HG03460 (cell line): ENCODE measurements around the gene KIF21B.

ENCODE experiments used
- ATAC-seq: cut with Tn5 transposase; IDR thresholded peaks from one replicate; pipeline ENCODE4 v1.9.1; 2021; ENCODE audit not compliant: unreplicated experiment

The KIF21B gene

DNA sequence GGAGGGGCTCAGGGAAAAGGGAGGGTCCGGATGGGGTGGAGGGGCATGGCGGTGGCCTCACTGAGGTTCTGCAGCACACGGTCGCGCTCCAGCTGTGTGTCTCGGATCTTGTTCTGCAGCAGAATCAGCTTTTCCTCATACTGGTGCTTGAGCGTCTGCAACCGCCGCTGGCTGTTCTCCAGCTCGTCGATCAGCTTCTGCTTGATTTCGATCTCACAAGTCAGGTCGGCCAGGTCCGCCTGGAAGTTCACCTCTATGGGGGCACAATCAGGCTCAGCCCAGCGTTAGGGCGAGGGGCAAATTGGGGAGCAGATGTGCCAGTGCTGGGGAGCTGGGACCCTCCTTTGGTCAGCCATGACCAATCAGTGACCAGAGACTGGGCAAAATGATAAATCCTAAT, 25.2 kb downstream of the KIF21B start:
- ATAC-seq: no peak

DNA sequence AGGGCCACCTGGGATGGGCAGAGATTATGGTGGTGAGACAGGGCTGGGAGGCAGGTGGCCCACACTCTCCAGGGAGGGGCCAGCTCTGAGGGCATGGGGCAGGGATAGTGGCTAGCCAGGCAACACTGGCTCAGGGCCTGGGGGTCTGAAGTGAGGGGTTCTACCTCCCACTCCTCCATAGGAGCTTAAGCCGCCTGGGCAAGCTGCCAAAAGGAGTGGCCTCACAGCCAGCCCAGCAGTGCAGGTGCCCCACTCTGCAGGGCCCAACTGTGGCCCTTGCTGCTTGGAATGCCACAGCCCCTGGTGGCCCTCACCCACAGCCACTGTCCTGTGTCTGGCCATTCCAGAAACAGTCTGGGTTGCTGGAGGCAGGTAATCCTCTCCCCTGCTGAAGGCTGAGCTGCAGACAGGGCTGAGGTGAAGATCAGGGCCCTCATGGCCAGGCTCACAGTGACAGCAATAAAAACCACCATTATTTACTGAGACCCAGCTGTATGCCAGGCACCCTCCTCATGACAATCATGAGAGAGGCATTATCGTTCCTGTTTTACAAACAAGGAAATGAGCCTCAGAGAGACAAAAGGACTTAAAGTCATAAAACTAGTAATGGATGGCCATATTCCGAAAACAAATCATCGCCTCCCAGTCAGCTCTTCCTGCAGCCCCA, 31.0 kb downstream of the KIF21B start:
- ATAC-seq: no peak

DNA sequence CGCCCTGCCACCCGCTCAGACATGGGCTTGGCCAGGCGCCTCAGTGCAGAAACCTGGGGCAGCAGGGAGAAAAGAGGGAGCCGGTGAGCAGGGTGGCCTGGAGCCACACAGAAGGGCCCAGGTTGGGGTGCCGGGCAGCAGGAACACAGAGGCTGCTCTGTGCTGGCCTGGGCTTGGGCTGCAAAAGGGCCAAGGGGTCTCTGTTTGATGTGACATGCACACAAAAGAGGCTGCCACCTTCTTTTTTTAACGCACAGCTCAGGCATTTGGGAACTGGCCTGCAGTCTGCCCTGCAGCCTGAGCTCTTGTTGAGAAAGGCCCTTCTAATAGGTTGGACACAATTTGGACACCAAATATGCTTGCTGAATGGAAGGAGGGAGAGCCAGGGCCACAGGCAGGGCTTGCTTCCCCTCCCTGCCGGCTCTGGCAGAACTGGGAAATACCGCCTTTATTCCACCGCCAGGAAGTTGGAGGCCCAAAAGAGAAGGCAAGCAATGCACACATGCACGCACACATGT, 32.4 kb downstream of the KIF21B start:
- ATAC-seq: no peak

DNA sequence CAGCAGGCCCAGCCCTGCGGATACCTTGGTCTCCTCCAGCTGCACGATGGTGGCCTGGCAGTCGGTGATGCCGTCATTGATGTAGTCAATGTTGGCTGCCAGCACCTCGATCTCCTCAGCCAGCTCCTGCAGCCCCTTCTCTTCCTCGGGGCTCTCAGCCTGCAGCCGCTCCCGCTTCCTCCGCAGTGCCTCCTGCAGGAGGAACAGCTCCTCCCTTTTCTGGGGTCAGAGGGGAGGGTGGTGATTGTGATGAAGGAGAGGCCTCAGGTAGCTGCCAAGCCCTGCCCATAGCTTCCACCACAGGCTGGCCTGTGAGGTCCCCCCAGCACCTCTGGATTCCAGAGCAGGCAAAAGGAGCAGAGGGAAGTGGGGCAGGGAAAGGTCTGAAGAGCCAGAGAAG, 33.4 kb downstream of the KIF21B start:
- no peak for ATAC-seq

DNA sequence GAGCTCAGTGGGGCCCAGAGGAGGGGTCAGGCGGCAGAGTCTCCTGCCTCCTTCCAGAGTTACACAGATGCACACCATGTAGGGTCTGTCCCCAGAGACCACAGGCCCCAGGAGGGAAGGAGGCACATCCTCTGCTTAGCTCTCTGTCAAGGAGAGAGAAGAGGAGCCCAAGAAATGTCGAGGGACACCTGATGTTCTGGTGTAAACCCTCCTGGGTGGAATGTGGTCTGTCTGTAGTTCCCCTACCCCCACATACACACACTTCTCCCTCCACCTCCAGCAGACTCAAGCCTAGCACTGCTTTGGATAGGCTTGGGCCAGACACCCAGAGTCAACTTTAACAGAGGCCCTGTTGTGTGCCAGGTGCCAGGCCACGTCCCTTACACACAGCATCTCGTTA, 34.2 kb downstream of the KIF21B start:
- ATAC-seq: no peak

DNA sequence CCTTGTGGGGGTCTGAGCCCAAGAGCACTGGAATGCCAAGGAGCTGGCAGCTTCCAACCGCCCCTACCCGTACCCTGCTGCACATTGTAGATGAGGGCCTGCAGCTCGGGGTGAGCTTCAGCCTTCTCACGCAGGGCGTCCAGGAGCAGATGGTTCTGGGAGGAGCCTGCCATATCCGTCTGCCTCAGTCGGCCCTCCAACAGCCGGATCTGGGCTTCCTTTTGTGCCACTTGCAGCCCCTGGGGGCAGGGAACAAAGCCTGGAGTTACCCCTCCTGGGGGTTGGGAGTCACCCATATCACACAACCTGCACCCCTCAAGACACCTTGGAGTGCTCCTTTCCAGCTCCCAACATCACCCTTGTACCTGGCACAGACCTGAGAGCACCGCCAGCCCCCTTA, 34.8 kb downstream of the KIF21B start:
- no peak for ATAC-seq

DNA sequence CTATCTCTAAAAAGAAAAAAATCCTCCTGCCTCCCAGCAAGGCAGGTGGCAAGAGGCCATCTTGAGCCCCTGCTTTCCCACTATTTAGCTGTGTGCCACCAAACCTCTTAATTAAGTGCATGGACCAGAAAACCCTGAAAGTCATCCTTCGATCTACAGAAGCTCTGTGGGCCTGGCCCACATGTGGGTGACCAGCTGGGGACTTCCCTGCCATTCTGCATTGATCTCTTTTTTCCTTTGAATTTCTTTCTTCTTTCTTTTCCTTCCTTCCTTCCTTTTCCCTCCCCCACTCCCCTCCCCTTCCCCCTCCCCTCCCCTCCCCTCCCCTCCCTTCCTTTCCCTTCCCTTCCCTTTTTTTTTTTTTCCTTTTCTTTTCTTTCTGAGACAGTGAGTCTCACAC, 38.0 kb downstream of the KIF21B start:
- ATAC-seq: no peak

DNA sequence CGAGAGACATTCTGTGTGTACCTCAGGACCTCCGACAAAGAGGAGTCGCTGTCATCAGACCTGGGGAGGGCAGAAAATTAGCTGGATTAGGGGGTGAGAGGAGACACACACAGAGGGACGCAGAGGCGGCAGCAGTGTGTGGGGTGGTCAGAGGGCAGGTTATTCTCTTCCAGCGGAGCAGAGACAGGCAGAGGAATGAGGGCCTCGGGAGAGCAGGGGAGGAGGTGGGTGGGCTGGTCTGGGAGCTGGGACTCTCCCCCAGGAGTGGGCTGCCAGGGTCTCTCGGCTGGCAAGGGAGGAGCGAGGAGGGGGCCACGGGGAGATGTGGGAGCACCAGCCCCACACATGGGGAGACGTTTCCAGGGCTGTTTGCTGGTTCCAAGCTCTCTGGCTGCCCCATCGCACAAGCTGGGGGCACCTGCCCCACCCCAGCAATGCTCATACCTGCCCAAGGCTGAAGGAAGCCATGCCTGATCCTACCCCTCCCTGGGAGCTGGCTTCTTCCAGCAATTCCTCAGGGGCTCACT, 40.4 kb downstream of the KIF21B start:
- ATAC-seq: no peak

DNA sequence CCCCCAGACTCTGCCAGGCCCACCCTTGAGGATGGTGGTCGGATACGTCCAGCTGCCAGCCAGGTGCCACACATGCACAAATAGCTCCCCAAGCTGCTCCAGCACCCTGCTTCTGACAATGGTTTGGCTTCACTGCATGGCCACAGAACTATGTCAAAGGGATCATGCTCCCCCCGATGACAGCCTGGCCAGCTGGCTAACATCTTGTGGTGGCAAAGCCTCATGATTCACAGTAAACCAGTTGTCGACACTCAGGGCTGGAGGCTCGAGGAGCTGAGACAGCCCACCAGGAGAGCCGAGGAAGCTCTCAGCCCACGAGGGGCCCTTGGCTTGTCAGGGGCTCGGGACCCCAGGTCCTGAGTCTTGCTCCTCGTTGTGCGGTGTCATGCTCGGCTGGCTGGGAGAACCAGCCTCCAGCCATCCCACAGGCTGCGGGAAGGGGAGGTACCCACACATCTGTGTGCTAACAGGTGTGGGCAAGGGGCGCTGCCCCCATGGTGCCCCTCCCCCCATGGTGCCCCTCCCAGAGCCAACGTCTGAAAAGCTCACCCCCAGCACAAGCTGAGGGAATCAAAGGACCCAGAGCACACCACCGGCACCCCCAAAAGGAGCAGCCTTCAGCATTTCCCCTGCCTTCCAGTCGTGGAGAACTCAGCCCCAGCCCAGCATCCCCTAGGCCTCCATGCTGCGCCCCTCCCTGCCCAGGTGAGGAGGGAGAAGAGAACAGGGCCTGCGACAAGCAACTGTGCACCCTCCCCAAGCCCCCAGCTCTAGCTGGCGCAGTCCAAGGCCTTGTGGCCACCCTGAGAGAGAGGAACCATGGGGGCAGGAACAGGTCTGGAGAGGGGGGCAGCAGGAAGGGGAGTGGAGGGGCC, 41.2 kb downstream of the KIF21B start:
- ATAC-seq: no peak

DNA sequence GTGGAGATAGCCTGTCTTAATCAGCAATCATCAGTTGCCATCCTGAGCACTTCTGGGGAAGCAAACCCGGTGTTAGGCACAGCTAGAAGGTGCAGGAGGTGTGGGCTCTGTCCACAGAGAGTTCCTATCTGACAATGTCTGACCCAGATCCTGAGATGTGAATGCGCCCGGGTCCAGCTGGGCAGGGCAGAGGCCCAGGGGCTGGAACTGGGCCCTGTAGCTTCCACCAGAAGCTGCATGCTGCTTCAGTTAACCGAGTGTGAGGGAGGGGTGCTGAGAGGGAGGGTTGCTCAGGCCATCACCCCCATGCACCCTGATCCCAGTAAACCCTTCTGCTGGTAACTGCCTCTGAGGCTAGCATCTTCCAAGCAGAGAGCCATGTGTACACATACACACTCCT, 42.2 kb downstream of the KIF21B start:
- ATAC-seq: no peak

DNA sequence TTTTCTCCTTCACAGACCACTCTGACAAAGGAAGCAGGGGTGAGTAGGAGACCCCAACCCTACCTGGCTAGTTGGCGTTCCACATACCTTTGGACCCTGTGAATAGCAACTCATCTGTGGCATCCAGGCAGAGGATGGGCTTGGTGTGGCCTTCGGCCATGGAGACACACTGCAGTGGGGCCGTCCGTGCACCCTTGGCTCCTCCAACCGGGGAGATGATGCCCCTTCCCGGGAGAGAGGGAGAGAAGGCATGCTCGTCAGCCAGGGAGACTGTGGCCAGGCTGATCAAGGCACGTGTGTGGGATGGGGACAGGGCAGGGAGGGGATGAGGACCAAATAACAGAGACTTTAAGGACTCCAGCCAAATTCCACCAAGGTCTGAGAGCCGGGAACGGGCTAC, 42.6 kb downstream of the KIF21B start:
- no peak for ATAC-seq

DNA sequence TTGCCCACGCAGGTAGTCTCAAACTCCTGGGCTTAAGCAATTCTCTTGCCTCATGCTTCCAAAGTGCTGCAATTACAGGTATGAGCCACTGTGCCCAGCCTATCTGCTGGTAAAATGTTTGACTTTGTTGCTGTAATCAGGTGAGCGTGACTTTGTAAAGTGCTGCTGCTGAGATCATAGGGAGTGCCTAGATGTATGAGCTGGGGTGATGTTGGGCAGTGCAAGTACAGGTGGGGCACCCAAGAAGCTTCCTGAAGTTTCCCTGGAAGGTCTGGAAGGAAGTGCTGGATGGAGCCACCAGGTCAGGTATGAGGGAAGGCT, 43.1 kb downstream of the KIF21B start:
- no peak for ATAC-seq

DNA sequence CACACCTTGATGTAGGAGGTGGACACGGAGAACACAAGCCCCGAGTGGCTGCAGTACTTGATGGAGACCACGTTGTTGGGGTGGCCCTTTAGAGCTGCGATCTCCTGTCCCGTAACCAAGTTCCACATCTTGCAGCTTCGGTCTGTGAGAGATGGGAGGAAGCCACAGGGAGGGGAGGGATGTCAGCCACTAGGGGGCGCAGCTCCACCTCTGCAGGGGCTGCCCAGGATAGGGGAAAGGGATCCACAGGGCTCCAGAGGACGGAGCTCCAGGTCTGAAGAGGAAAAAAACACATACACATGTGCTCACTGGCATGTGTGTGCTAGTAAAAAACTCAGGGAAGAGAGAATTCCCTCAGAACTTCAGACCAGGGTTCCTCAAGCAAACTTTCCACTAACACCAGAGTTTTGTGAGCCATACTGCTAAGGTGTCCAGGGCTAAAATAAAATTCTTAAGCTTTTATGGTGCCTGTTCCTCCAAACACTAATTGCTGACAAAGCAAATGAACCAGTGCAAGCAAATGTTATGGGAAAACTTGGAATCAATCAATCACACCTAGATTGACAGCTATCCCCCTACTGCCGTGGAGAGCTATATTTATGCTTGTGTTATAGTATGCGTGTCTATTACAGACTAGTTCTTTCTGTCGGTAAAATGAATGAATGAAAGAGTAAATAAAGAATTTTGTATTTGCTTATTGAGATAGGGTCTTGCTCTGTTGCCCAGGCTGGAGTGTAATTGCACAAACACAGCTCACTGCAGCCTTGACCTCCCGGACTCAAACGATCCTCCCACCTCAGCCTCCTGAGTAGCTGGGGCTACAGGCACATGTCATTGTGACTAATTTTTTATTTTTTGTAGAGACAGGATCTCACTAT, 43.7 kb downstream of the KIF21B start:
- ATAC-seq: no peak

DNA sequence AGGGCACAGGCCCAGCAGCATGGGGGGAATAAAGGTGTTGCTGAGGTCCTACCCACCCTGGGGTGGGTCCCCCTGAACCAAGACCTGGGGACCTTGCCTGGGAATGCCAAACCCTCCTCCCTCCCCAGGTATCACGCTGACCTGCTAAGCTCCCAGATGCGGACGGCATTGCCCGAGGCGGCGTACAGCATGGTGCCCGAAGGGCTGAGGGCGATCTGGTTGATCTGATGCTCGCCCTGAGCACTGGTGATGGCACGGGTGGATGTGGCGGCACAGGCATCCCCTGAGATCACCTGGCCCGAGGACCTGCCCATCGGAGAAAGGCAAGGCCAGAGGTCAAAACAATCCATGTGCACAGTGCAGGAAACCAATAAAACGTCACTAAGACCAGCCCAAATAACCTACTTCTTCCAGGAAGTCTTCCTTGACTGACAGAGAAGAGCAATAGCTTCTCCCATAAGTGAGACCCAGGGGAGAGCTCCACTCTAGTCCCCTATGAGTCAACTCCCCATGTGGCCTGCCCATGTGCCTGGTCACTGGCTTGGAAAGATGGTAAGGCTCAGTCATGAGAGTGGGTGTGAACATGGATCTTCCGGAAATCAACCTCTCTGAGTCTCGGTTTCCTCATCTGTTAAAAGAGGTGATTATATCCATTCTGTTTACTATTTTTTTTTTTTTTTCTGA, 46.3 kb downstream of the KIF21B start:
- ATAC-seq: no peak

DNA sequence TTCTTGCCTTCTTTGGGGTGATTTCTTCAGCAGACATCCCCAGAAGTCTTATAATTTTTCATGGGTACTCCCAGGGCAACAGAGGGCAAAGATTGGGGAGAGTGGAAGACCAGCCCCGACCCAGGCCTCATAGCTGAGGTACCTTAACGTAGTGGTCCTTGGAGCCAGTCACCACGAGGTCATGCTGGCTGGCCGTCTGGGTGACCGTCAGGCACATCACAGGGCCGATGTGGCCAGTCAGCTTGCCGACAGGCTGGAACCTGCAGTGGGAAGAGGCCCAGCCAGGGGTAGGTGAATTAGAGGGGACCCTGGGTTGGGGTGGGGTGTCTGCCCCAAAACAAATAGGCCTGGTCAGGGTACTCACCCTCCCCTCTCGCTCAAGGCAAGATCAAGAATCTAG, 46.9 kb downstream of the KIF21B start:
- no peak for ATAC-seq

DNA sequence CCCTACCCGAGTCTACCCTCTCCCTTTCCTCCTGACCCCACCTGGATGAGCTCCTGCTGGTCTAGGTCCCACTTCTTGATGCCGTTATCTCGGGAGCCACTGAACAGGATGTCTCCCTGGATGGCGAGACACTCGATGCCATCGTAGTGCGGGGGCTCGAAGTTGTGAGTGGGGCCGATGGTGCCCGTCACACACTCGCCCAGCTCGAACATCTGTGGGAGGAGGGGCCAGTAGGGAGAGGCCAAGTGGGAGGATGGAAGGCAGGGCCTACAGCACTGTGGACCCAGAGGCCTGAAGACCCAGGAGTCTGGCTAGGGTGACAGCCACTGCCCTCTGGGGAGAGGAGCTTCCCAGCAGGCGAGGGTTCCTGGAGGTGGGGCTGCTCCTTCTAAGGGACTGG, 48.1 kb downstream of the KIF21B start:
- no peak for ATAC-seq

DNA sequence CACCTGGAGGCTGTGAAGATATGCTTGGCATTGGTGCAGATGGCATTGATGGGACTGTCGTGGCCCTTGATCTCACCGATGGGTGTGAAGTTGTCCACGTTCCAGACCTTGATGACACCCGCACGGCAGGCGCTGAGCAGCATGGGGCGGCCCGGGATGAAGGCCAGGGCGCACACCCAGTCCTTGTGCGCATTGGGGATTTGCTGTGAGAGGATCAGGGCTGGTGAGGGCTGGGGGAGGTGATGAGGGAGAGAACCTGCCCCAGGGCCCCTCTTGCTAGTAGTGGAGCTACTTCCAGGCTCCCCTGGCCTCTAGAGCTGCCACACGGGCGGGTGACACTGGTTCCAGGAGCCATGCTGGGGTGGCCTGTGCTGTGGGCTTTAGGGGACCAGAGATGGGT, 48.8 kb downstream of the KIF21B start:
- no peak for ATAC-seq

DNA sequence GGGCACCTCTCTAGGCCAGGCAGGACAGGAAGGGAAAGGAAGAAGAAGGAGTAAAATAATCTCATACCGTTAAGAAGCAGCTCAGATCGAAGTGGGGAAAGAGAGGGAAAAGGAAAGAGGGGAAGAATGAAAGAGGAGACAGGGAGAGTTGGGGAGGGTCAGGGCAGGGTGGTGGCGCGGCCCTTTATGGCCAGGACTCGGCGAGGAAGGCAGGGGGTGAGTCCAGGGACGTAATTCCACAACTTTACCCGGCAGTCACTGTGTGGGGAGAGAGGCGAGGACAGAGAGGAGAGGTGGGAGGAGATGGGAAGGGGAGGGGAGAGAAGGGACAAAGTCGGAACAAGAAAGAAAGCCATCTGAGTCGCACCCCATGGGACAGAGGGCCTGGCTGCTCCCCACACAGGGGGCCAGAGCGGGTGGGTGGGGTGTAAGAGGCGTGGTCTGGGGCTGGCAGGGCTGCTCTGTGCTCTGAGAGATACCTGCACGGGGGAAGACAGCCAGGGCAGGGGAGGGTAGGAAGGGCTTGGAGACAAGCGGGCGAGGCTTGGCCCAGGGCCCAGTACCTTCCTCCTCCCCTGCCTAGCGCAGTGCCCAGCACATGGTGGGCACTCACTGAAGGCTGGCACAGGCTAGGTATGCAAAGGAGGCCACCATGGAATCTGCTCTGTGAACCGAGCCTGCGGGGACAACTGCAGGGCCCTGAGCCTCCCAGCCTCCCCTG, 49.4 kb downstream of the KIF21B start:
- no peak for ATAC-seq

DNA sequence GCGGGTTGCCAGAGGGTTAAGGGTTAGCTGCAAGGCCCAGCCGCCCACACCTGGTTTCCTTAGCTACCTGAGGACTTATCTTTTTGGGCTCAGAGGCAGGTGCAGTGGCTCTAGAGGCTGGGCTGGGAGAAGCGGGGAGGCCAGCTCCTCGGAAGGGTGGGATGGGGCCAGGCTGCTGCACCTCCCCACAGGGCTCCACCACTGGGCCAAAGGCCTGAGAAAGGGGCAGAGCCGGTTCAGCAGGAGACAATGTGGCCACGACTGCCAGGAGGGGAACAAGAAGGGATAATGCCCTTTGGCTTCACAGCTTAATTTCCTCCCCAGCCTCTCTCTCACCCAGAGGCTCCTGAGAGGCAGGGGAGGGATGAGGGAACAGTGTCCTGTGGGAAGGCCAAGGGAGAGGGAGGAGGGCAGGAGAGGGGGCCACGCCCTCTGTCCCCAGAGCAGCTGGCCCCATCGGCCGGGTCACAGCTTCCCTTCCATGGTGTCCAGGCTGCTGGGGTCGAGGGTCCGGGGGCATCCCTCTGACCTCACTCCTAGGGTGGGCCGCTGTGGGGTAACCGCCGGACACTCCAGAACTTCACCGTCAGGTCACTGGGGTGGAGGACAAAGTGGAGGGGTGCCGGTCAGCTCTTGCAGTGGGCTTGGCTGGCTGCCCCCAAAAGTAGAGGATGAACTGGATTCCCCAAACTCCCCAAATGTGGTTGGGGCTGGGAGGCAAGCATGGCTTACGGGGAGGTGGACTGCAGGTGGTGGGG, 50.4 kb downstream of the KIF21B start:
- no peak for ATAC-seq
